ENCODE results near the gene SH3RF3. TPM values are rescaled to one million over a fixed set of nuclear protein-coding genes. Genes with fewer than 3 reads are reported as not detected.
A peak's percentile ranks its signal among the peaks of the same experiment; 100 is the strongest.

Gene SH3RF3
- total and polyA plus RNA-seq, 2 of the 13 experiments (the other 11 are each of a cell fraction or from before 2014, with no cell fraction given) = 0.04 TPM; not detected in 1

DNA sequence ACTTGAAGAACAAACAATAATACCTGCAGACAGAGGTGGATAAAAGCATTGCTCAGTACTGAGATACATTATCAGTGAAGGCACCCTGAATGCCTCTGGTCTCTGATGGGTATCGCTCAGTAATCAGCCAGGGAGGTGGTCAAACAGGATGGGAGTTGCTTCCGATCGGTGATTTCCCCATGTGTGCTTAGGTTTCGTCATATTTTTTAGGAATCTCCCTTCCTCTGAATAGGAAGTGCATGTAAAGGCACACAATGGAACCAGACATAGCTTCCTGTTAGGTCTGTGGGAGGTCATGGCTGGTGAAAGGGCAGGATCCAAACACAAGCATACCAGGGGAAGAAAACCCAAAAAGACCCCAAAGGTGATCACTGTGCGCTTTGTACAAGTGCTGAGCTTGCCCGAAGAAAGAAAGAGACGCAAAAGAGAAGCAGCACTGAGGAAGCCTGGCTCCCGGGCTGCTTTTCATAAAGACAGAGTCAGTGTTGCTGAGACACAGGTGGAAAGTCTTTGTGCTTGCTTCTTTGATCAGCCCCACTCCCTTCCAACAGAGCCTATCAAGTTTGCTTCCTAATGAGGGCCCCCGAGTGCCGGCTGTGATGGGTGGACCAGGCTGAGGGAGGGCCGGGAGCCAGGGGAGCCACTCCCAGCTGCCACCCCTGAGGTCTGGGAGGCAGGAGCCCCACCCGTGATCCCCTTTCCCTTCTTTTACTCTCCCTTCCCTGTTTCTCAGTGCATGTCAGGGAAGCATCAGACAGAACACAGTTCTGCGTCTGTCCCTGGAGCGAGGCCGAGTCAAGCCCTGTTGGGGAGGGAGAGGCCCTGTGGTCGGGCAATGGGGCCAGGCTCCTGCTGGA lies 138.2 kb downstream of the SH3RF3 start:
- H3K4me1 ChIP-seq (ENCODE audit: insufficient read depth, low read length) = peaks cover 28% of the 10 kb centered on the region
- H3K4me3 ChIP-seq (replicated peaks in 1 of 3; ENCODE audit: insufficient read depth in 1 of 3, low read depth in 2 of 3, low read length in 3 of 3) = no peak overlapping the region
- H3K27ac ChIP-seq (ENCODE audit: extremely low read length, insufficient read depth, low read length) = no peak overlapping the region
- no peak overlapping the region for H3K9ac ChIP-seq (ENCODE audit: insufficient read depth, low read depth, low read length)
- peaks cover 0 to 3% of the 10 kb centered on the region in 2 experiments; a peak in 2 of 5 replicates for H3K27me3 ChIP-seq (ENCODE audit: control insufficient read depth in 1 of 2, insufficient read depth in 2 of 2, low read length in 2 of 2)
- H4K20me1 ChIP-seq (ENCODE audit: insufficient read depth, low read length) = no peaks in the 10 kb centered on the region
- POLR2A ChIA-PET = no interaction called here
- no TSS peak for BruUV-seq (replicated peaks)
- intact Hi-C loops (cut with micrococcal nuclease; ENCODE audit: unreplicated experiment) = no loop called here
- ATAC-seq = peak; percentile 25; the same call in 2 of the 3 replicates
- 30% methylated on average over 16 of the region's 16 CpGs for WGBS (ENCODE audit: low lambda C conversion rate)
- H2AFZ ChIP-seq (ENCODE audit: low read length) = no peak overlapping the region
- H3K36me3 ChIP-seq (replicated peaks in 1 of 2; ENCODE audit: control insufficient read depth in 1 of 2, insufficient read depth in 2 of 2, low read length in 2 of 2) = no peaks in the 10 kb centered on the region
- H3K9me3 ChIP-seq (ENCODE audit: low read length) = no peaks in the 10 kb centered on the region
- peak; percentile 63 for FAIRE-seq
- CTCF ChIA-PET (ENCODE audit: low intra/inter-chr PET ratio, low total read pairs) = no interaction called here
- in situ Hi-C loops (cut with HindIII; ENCODE audit: extremely low pct_ligation_motif_present, low pct_unique_long_range_greater_than_20kb) = no loop called here
- peak; percentile 56 for DNase-seq (ENCODE audit: low spot score)
- H3K79me2 ChIP-seq (ENCODE audit: insufficient read depth, low read length) = no peaks in the 10 kb centered on the region
- TF ChIP-seq TGIF2 (CRISPR knock-in tag; IDR thresholded peaks at IDR 0.05) (no peak), ZSCAN9 (CRISPR knock-in tag; IDR thresholded peaks at IDR 0.05; ENCODE audit: borderline replicate concordance) (no peak), ZNF709 (CRISPR knock-in tag; IDR thresholded peaks at IDR 0.05) (peak; percentile 23; the same call in 1 of the 2 replicates), KLF16 (CRISPR knock-in tag; IDR thresholded peaks at IDR 0.05) (no peak), ZNF605 (CRISPR knock-in tag; IDR thresholded peaks at IDR 0.05) (0 out of 2 replicates have a peak, but pooled peaks have one; percentile 32), ETV5 (CRISPR knock-in tag; IDR thresholded peaks at IDR 0.05; ENCODE audit: borderline replicate concordance) (peak; percentile 56; the same call in 1 of the 2 replicates), NR2C2 (CRISPR knock-in tag; IDR thresholded peaks at IDR 0.05; ENCODE audit: borderline replicate concordance) (peak; percentile 44; the same call in 1 of the 2 replicates), GABPA (IDR thresholded peaks at IDR 0.05; ENCODE audit: low read depth, low read length) (no peak), GABPA (CRISPR knock-in tag; IDR thresholded peaks at IDR 0.05; ENCODE audit: low read depth) (peak; percentile 55; the same call in 1 of the 2 replicates), CEBPB (IDR thresholded peaks at IDR 0.05; ENCODE audit: borderline replicate concordance, low read depth, low read length) (peak; percentile 50; the same call in 1 of the 2 replicates), CEBPG (CRISPR knock-in tag; IDR thresholded peaks at IDR 0.05) (peak; percentile 58)
- TF ChIP-seq, protein P1, sequence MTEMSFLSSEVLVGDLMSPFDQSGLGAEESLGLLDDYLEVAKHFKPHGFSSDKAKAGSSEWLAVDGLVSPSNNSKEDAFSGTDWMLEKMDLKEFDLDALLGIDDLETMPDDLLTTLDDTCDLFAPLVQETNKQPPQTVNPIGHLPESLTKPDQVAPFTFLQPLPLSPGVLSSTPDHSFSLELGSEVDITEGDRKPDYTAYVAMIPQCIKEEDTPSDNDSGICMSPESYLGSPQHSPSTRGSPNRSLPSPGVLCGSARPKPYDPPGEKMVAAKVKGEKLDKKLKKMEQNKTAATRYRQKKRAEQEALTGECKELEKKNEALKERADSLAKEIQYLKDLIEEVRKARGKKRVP (CRISPR knock-in tag; IDR thresholded peaks at IDR 0.05) = peak in 1 of 2 experiments; percentile 79; a peak in 2 of 4 replicates
- peak overlapping the region; percentile 27 for H3K4me2 ChIP-seq (ENCODE audit: low read depth, low read length)
